ENCODE data around the gene NFATC2IP. TPM values are rescaled to one million over a fixed set of nuclear protein-coding genes. Genes with fewer than 3 reads are reported as not detected.

NFATC2IP gene
- total RNA-seq, 1 donor from 2014 or later, result 39.5 TPM

GRCh38 chr16:28923231-28923587 lies 27.5 kb upstream of the NFATC2IP start:
- Mint-ChIP-seq H3K4me1 (ENCODE audit: unreplicated experiment) (peaks cover 10% of the 10 kb centered on the region), H3K4me3 (ENCODE audit: unreplicated experiment) (peak overlapping the region; percentile 46), H3K27ac (ENCODE audit: unreplicated experiment) (peak overlapping the region; percentile 16), H3K9me3 (ENCODE audit: unreplicated experiment) (no peaks in the 10 kb centered on the region), H3K36me3 (ENCODE audit: unreplicated experiment) (no peaks in the 10 kb centered on the region), H3K27me3 (ENCODE audit: unreplicated experiment) (no peaks in the 10 kb centered on the region)
- no peak for TF ChIP-seq CTCF (IDR thresholded peaks at IDR 0.05)
- no peak for DNase-seq (ENCODE audit: extremely low spot score, unreplicated experiment)

GRCh38 chr16:28923652-28924398 lies 26.9 kb upstream of the NFATC2IP start:
- TF ChIP-seq CTCF (IDR thresholded peaks at IDR 0.05), result no peak
- H3K9me3 Mint-ChIP-seq (ENCODE audit: unreplicated experiment), result no peaks in the 10 kb centered on the region
- H3K4me1 Mint-ChIP-seq (ENCODE audit: unreplicated experiment), result peaks cover 10% of the 10 kb centered on the region
- H3K4me3 Mint-ChIP-seq (ENCODE audit: unreplicated experiment), result peak overlapping the region; percentile 93
- H3K27ac Mint-ChIP-seq (ENCODE audit: unreplicated experiment), result peak overlapping the region; percentile 16
- no peaks in the 10 kb centered on the region for H3K36me3 Mint-ChIP-seq (ENCODE audit: unreplicated experiment)
- no peaks in the 10 kb centered on the region for H3K27me3 Mint-ChIP-seq (ENCODE audit: unreplicated experiment)
- DNase-seq (ENCODE audit: extremely low spot score, unreplicated experiment), result no peak

- H3K9me3 Mint-ChIP-seq (ENCODE audit: unreplicated experiment), result no peaks in the 10 kb centered on the region
- H3K36me3 Mint-ChIP-seq (ENCODE audit: unreplicated experiment), result no peaks in the 10 kb centered on the region
- no peak for TF ChIP-seq CTCF (IDR thresholded peaks at IDR 0.05)
- no peak overlapping the region for H3K27ac Mint-ChIP-seq (ENCODE audit: unreplicated experiment)
- H3K4me1 Mint-ChIP-seq (ENCODE audit: unreplicated experiment), result peaks cover 10% of the 10 kb centered on the region
- peak overlapping the region; percentile 93 for H3K4me3 Mint-ChIP-seq (ENCODE audit: unreplicated experiment)
- H3K27me3 Mint-ChIP-seq (ENCODE audit: unreplicated experiment), result no peaks in the 10 kb centered on the region
- no peak for DNase-seq (ENCODE audit: extremely low spot score, unreplicated experiment)
Observed at GRCh38 chr16:28924399-28924761, 26.4 kb upstream of the NFATC2IP start.

GRCh38 chr16:28924762-28925385 lies 25.9 kb upstream of the NFATC2IP start, which contains the start of gene RABEP2:
TSS of gene RABEP2 (minus strand) at chr16:28925238. CDS start at chr16:28925163, 75 bp downstream.
- peak within 1 kb of the TSS; percentile 93 for H3K4me3 Mint-ChIP-seq (ENCODE audit: unreplicated experiment)
- H3K36me3 Mint-ChIP-seq (ENCODE audit: unreplicated experiment), result no peaks in the 10 kb centered on the region
- no peaks in the 10 kb centered on the region for H3K9me3 Mint-ChIP-seq (ENCODE audit: unreplicated experiment)
- peaks cover 10% of the 10 kb centered on the region for H3K4me1 Mint-ChIP-seq (ENCODE audit: unreplicated experiment)
- peak; percentile 99 for DNase-seq (ENCODE audit: extremely low spot score, unreplicated experiment)
- H3K27ac Mint-ChIP-seq (ENCODE audit: unreplicated experiment), result peak within 1 kb of the TSS; percentile 96
- no peaks in the 10 kb centered on the region for H3K27me3 Mint-ChIP-seq (ENCODE audit: unreplicated experiment)
- no peak for TF ChIP-seq CTCF (IDR thresholded peaks at IDR 0.05)

Data from osteocyte (in vitro differentiated cells).